Right renal cortex interstitium (tissue), 3 donors: ENCODE results near the gene GLMN. TPM values are rescaled to one million over a fixed set of nuclear protein-coding genes. Genes with fewer than 3 reads are reported as not detected.
A peak's percentile ranks its signal among the peaks of the same experiment; 100 is the strongest.

Source experiments
- DNase-seq, 3 donors: peaks; one replicate each; pipeline ENCODE4 v3.0.0-alpha.2; 2013; ENCODE audit warnings: low read depth in 3 of 3, low spot score in 2 of 3
- polyA plus RNA-seq, 3 donors: library from polyadenylated mRNA; unstranded; fragments of 120-200 nt; gene quantifications; one replicate each; pipeline ENCODE4 v1.2.1, GENCODE V29; 2013; ENCODE audit not compliant: insufficient read length in 3 of 3

The GLMN gene
- 10 to 100 TPM; 19.6 to 20.6 (median 20.3) TPM for polyA plus RNA-seq

GRCh38 chr1:92298573-92299476 lies at the start of gene GLMN, which contains the start of gene RPAP2:
TSS of gene GLMN (minus strand) at chr1:92298987. CDS start at chr1:92297999, 988 bp downstream.
TSS of gene RPAP2 (plus strand) at chr1:92299059. CDS start at chr1:92299074, 15 bp downstream.
- DNase-seq = peak; percentile 72 to 87 (median 81)

GRCh38 chr1:92346866-92347640 lies 48.3 kb upstream of the GLMN start:
- no peak for DNase-seq

GRCh38 chr1:92343061-92343460 lies 44.3 kb upstream of the GLMN start:
- DNase-seq = no peak

GRCh38 chr1:92342401-92342800 lies 43.6 kb upstream of the GLMN start:
- no peak for DNase-seq

GRCh38 chr1:92340154-92340553 lies 41.4 kb upstream of the GLMN start:
- DNase-seq = no peak

- no peak for DNase-seq
Measured at GRCh38 chr1:92333668-92334067, 34.9 kb upstream of the GLMN start.

- no peak for DNase-seq
Measured at GRCh38 chr1:92329347-92330129, 30.8 kb upstream of the GLMN start.

GRCh38 chr1:92327794-92328193 lies 29.0 kb upstream of the GLMN start:
- no peak for DNase-seq

GRCh38 chr1:92326681-92327080 lies 27.9 kb upstream of the GLMN start:
- no peak for DNase-seq

GRCh38 chr1:92324784-92325183 lies 26.0 kb upstream of the GLMN start:
- DNase-seq = no peak

- DNase-seq = no peak
Measured at GRCh38 chr1:92323473-92324453, 25.0 kb upstream of the GLMN start.

- DNase-seq = no peak
Measured at GRCh38 chr1:92317836-92318493, 19.2 kb upstream of the GLMN start.

- no peak for DNase-seq
Measured at GRCh38 chr1:92315766-92316599, 17.2 kb upstream of the GLMN start.

- DNase-seq = no peak
Measured at GRCh38 chr1:92314024-92314423, 15.2 kb upstream of the GLMN start.

GRCh38 chr1:92310185-92310597 lies 11.4 kb upstream of the GLMN start:
- no peak for DNase-seq

GRCh38 chr1:92307980-92308379 lies 9.2 kb upstream of the GLMN start:
- no peak for DNase-seq

GRCh38 chr1:92306020-92306419 lies 7.2 kb upstream of the GLMN start:
- no peak for DNase-seq

- DNase-seq = no peak
Measured at GRCh38 chr1:92301021-92301420, 2.2 kb upstream of the GLMN start.
